Ovary (tissue), 9 donors: Measurements from ENCODE around the gene CRACR2A. TPM values are rescaled to one million over a fixed set of nuclear protein-coding genes. Genes with fewer than 3 reads are reported as not detected.

Experiments
- DNase-seq, 5 donors: peaks; one replicate each; pipeline ENCODE4 v3.0.0-alpha.2; 2019 to 2020
- H3K27ac ChIP-seq, 2 donors: fragments of 200-600 bp; one replicate each; pipeline versions ENCODE4 v1.5.1 to v1.8.0; 2019 to 2022
- H3K27me3 ChIP-seq: fragments of 200-600 bp; one replicate; pipeline ENCODE4 v1.8.0; 2022
- H3K36me3 ChIP-seq: fragments of 200-600 bp; sonication (generic); one replicate; pipeline ENCODE4 v1.5.1; 2019
- H3K4me1 ChIP-seq: one replicate; pipeline ENCODE4 v1.8.1; 2013; ENCODE audit warnings: mild to moderate bottlenecking, moderate library complexity; ENCODE audit not compliant: insufficient read depth
- H3K4me3 ChIP-seq: fragments of 200-600 bp; sonication (generic); one replicate; pipeline ENCODE4 v1.5.1; 2017
- H3K9me3 ChIP-seq, 2 donors: fragments of 200-600 bp in 1 of 2; sonication (generic) in 1 of 2; one replicate each; pipeline versions ENCODE4 v1.5.1 to v1.8.1; 2013 to 2019; ENCODE audit warnings: mild to moderate bottlenecking in 1 of 2, moderate library complexity in 1 of 2
- EP300 ChIP-seq: sonication (generic); formaldehyde crosslinking; IDR thresholded peaks from one replicate; pipeline ENCODE4 v1.6.1; 2017; ENCODE audit warnings: antibody characterized with exemption
- POLR2A ChIP-seq: fragments of 450-650 bp; IDR thresholded peaks from one replicate; pipeline ENCODE4 v1.6.1; 2017; ENCODE audit warnings: antibody characterized with exemption, mild to moderate bottlenecking, moderate library complexity
- WGBS, 3 donors: extraction: QIAGEN DNeasy Blood & Tissue Kit in 1 of 3; methylation state at CpG; one replicate each; pipeline versions ENCODE4 v1.1.5 to v1.1.7; 2013 to 2017; 5-methylcytosine and 5-hydroxymethylcytosine counted together
- intact Hi-C, 4 donors: fragments of 100-400 bp; cut with DNase I; formaldehyde crosslinking; loops; one replicate each; pipeline versions ENCODE4 v1.11.0 to v1.15.1; 2022 to 2023
- polyA plus RNA-seq, 2 donors: library from polyadenylated mRNA; stranded (reverse); fragments of 200-250 nt in 1 of 2; fragments of 350-450 nt in 1 of 2; fragmentation: Illumina TruSeq in 1 of 2; extraction: RNeasy Lipid Tissue Mini Kit (QIAGEN cat#74804) in 1 of 2; gene quantifications; one replicate each; pipeline ENCODE4 v1.2.3, GENCODE V29; 2013 to 2014
- total RNA-seq, 7 donors: library from RNA; depleted of rRNA in 2 of 7; stranded (reverse); fragments of >200 nt in 2 of 7; fragmentation: NEBNext Ultra II Directional in 3 of 7; extraction: Animal tissue kit (Norgen Biotek cat#: 25700) in 3 of 7; gene quantifications; one replicate each; pipeline versions ENCODE4 v1.1.0 to v1.2.4, GENCODE V29; 2016 to 2023
- TF ChIP-seq, protein P1 (sequence below), 3 donors: fragments of 450-650 bp in 2 of 3; fragments of 200-600 bp in 1 of 3; IDR thresholded peaks; one replicate each; pipeline versions ENCODE4 v1.5.1 to v1.8.0; 2016 to 2022; ENCODE audit warnings: antibody characterized with exemption in 3 of 3, mild to moderate bottlenecking in 1 of 3
- donor health status: DM: no; HTN: no; CAD: no; lungs with moderate emphysema.
- donor health status: DM: no; HTN: no; CAD: no.
- donor health status: Bipolar disorder and iron deficiency.
- donor health status: DM: yes; HTN: yes; CAD: no.
- donor health status: DM: no; HTN: no; CAD: no.
- donor health status: DM: yes; HTN: yes; CAD: no.

Gene CRACR2A
- total and polyA plus RNA-seq, 9 donors, result 1.8 to 7.7 (median 4.4) TPM

DNA sequence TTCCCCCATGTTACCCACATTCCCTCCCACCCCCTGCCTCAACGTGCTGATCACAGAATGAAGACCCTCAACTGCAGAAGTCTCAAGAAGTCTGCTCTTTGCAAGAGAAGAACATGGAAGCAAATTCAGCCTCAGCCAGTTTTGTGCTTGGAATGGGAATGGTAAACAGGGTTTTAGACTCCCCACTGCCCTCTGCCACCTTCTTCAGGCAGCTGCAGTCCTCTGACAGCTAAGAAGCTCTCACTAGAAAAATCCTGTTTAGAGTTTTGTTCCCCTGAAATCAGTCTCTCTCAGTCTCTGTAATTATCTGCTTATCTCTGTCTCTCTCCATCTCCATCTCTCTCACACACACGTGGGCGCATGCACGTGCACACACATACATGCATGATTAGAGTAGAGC is 85.4 kb downstream of the CRACR2A start:
- WGBS, 3 donors, result 74 to 77% (median 76%) methylated on average over 4 of the region's 4 CpGs
- intact Hi-C loops, result no loop called here
- no peak for DNase-seq
- no peaks in the 10 kb centered on the region for H3K9me3 ChIP-seq
- peaks cover 6% of the 10 kb centered on the region for H3K4me1 ChIP-seq
- no peak overlapping the region for H3K27ac ChIP-seq
- H3K36me3 ChIP-seq, result no peaks in the 10 kb centered on the region
- H3K27me3 ChIP-seq, result no peaks in the 10 kb centered on the region
- no peak for TF ChIP-seq EP300
- TF ChIP-seq, protein P1, sequence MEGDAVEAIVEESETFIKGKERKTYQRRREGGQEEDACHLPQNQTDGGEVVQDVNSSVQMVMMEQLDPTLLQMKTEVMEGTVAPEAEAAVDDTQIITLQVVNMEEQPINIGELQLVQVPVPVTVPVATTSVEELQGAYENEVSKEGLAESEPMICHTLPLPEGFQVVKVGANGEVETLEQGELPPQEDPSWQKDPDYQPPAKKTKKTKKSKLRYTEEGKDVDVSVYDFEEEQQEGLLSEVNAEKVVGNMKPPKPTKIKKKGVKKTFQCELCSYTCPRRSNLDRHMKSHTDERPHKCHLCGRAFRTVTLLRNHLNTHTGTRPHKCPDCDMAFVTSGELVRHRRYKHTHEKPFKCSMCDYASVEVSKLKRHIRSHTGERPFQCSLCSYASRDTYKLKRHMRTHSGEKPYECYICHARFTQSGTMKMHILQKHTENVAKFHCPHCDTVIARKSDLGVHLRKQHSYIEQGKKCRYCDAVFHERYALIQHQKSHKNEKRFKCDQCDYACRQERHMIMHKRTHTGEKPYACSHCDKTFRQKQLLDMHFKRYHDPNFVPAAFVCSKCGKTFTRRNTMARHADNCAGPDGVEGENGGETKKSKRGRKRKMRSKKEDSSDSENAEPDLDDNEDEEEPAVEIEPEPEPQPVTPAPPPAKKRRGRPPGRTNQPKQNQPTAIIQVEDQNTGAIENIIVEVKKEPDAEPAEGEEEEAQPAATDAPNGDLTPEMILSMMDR (IDR thresholded peaks at IDR 0.05), result no peak
- H3K4me3 ChIP-seq, result no peak overlapping the region

DNA sequence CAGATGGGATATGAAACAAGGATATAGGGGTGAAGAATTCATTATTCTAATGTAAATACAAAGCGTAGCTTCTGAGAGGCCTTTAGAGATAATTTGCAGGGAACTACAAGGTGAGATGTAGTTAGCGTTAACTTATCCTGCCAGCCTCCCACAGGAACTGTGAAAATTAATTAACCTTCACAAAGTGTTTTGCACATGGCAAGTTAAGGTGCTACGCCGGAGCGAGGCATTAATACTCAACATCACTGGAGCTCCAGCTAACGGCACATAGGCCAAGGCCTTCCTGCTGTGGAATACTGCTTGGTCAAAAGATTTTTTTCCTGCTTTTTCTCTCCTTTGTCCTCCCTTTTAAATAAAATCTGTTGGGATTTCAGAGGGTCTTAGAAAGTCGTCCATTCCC is 86.5 kb downstream of the CRACR2A start:
- WGBS, 3 donors, result 90 to 94% (median 92%) methylated on average over 7 of the region's 7 CpGs
- peaks cover 6% of the 10 kb centered on the region for H3K4me1 ChIP-seq
- H3K9me3 ChIP-seq, result no peaks in the 10 kb centered on the region
- intact Hi-C loops, result no loop called here
- H3K4me3 ChIP-seq, result no peak overlapping the region
- no peaks in the 10 kb centered on the region for H3K27me3 ChIP-seq
- TF ChIP-seq EP300 (no peak), POLR2A (no peak)
- TF ChIP-seq, protein P1 (IDR thresholded peaks at IDR 0.05), result no peak
- no peaks in the 10 kb centered on the region for H3K36me3 ChIP-seq
- H3K27ac ChIP-seq, result no peak overlapping the region
- no peak for DNase-seq

GRCh38 chr12:3662521-3662921 is 90.4 kb downstream of the CRACR2A start:
- WGBS, 3 donors, result 97 to 98% (median 97%) methylated on average over 5 of the region's 5 CpGs
- intact Hi-C loops, result no loop called here

DNA sequence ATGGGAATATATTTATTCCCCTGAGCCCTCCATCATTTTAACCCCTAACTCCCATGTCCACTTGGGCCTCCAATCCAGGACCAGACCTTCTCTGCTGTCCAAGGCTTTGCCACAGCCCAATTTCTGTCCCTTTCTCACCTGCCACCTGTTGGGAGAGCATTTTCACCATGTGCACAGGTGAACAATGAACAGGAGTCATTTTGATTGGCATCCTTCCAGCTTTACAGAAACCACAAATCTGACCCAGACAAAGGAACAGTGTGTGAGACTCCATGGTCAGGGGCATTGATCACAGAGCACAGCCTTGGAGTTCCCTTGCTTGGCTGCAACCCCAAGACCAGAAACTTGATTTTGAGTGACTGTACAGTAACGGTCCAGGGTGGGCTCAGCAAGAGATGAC is 91.9 kb downstream of the CRACR2A start:
- intact Hi-C loops, result no loop called here
- 76 to 100% (median 89%) methylated on average over 1 of the region's 1 CpG for WGBS, 3 donors
- H3K4me3 ChIP-seq, result no peak overlapping the region
- no peaks in the 10 kb centered on the region for H3K27me3 ChIP-seq
- TF ChIP-seq, protein P1 (IDR thresholded peaks at IDR 0.05), result no peak
- TF ChIP-seq EP300 (no peak), POLR2A (no peak)
- no peaks in the 10 kb centered on the region for H3K9me3 ChIP-seq
- no peak overlapping the region for H3K27ac ChIP-seq
- no peaks in the 10 kb centered on the region for H3K36me3 ChIP-seq
- no peak for DNase-seq
- no peaks in the 10 kb centered on the region for H3K4me1 ChIP-seq

More at GRCh38 chr12:3662521-3662921, 90.4 kb downstream of the CRACR2A start:
- Histone ChIP-seq H3K36me3 (no peaks in the 10 kb centered on the region), H3K9me3 (no peaks in the 10 kb centered on the region), H3K27ac (no peak overlapping the region), H3K4me3 (no peak overlapping the region), H3K4me1 (no peaks in the 10 kb centered on the region), H3K27me3 (no peaks in the 10 kb centered on the region)
- TF ChIP-seq, protein P1 (IDR thresholded peaks at IDR 0.05), result no peak
- no peak for TF ChIP-seq POLR2A
- TF ChIP-seq EP300, result no peak
- no peak for DNase-seq
